ENCODE data around the gene TECPR1. TPM values are rescaled to one million over a fixed set of nuclear protein-coding genes. Genes with fewer than 3 reads are reported as not detected.

TECPR1 gene
- total RNA-seq, 1 experiment from 2014 or later, result 12.9 TPM

DNA sequence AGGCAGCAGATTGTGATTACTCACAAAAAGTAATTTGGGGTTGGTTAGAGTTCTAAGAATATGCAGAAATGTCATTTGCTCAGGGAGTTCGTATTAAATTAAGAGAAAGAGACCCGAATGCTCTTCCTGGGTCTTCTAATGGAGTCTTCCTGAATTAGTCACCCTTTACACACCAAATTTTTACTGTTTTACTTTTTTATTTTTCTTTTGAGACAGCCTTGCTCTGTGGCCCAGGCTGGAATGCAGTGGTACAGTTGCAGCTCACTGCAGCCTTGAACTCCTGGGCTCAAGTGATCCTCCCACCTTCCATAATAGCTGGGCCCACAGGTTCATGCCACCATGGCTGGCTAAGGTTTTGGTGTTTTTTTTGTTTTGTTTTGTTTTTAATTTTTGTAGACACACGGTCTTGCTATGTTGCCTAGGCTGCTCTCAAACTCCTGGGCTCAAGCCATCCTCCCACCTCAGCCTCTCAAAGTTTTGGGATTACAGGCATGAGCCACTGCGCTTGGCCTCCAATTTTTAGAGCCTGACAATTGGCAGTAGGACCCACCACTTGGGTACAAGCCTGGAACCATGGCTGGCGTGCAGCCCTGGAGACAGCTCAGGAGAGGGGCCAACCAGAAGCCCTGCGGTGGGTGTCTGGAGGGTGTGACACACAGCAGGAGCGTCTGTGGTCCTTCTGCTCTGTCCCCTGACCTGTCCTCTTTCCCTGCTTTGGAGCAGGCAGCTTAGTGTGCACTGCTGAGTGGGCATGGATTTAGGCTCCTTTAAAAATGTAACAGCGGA is 57.2 kb downstream of the TECPR1 start:
- Mint-ChIP-seq H3K4me1 (ENCODE audit: low read depth, unreplicated experiment) (no peaks in the 10 kb centered on the region), H3K9me3 (ENCODE audit: low read depth, unreplicated experiment) (peaks cover 3% of the 10 kb centered on the region), H3K36me3 (ENCODE audit: insufficient read depth, unreplicated experiment) (peaks cover 14% of the 10 kb centered on the region), H3K27me3 (ENCODE audit: unreplicated experiment) (no peaks in the 10 kb centered on the region), H3K27ac (ENCODE audit: unreplicated experiment) (no peak overlapping the region), H3K4me3 (ENCODE audit: low read depth, unreplicated experiment) (no peak overlapping the region)
- DNase-seq, result no peak
- CTCF ChIA-PET, result no interaction called here
- intact Hi-C loops (cut with micrococcal nuclease; ENCODE audit: unreplicated experiment), result no loop called here
- TF ChIP-seq, protein P1, sequence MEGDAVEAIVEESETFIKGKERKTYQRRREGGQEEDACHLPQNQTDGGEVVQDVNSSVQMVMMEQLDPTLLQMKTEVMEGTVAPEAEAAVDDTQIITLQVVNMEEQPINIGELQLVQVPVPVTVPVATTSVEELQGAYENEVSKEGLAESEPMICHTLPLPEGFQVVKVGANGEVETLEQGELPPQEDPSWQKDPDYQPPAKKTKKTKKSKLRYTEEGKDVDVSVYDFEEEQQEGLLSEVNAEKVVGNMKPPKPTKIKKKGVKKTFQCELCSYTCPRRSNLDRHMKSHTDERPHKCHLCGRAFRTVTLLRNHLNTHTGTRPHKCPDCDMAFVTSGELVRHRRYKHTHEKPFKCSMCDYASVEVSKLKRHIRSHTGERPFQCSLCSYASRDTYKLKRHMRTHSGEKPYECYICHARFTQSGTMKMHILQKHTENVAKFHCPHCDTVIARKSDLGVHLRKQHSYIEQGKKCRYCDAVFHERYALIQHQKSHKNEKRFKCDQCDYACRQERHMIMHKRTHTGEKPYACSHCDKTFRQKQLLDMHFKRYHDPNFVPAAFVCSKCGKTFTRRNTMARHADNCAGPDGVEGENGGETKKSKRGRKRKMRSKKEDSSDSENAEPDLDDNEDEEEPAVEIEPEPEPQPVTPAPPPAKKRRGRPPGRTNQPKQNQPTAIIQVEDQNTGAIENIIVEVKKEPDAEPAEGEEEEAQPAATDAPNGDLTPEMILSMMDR (IDR thresholded peaks at IDR 0.05; ENCODE audit: unreplicated experiment), result no peak
- no TSS peak for BruUV-seq (replicated peaks)

- intact Hi-C loops (cut with micrococcal nuclease; ENCODE audit: unreplicated experiment), result no loop called here
- Mint-ChIP-seq H3K27me3 (ENCODE audit: unreplicated experiment) (no peaks in the 10 kb centered on the region), H3K9me3 (ENCODE audit: low read depth, unreplicated experiment) (peaks cover 3% of the 10 kb centered on the region), H3K36me3 (ENCODE audit: insufficient read depth, unreplicated experiment) (peaks cover 14% of the 10 kb centered on the region), H3K27ac (ENCODE audit: unreplicated experiment) (no peak overlapping the region), H3K4me3 (ENCODE audit: low read depth, unreplicated experiment) (no peak overlapping the region), H3K4me1 (ENCODE audit: low read depth, unreplicated experiment) (no peaks in the 10 kb centered on the region)
- DNase-seq, result no peak
- BruUV-seq (replicated peaks), result no TSS peak
- CTCF ChIA-PET, result no interaction called here
- TF ChIP-seq, protein P1 (IDR thresholded peaks at IDR 0.05; ENCODE audit: unreplicated experiment), result no peak
Observed at GRCh38 chr7:98194186-98194585, 57.8 kb downstream of the TECPR1 start.

DNA sequence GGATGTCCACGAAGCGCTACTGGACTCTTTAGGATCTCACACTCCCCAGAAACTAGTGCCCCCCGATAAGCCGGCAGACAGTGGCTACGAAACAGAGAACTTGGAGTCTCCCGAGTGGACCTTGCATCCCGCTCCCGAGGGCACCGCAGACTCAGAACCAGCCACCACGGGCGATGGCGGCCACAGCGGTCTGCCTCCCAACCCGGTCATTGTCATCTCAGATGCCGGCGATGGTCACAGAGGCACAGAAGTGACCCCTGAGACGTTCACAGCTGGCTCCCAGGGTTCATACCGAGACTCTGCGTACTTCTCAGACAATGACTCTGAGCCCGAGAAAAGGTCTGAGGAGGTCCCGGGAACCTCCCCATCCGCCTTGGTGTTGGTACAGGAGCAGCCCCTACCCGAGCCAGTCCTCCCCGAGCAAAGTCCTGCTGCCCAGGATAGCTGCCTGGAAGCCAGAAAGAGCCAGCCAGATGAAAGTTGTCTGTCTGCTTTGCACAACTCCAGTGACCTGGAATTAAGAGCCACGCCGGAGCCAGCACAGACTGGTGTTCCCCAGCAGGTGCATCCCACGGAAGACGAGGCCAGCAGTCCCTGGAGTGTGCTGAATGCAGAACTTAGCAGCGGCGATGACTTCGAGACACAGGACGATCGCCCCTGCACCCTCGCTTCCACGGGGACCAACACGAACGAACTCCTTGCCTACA is 58.4 kb downstream of the TECPR1 start:
- Mint-ChIP-seq H3K36me3 (ENCODE audit: insufficient read depth, unreplicated experiment) (peaks cover 14% of the 10 kb centered on the region), H3K9me3 (ENCODE audit: low read depth, unreplicated experiment) (peaks cover 3% of the 10 kb centered on the region), H3K27me3 (ENCODE audit: unreplicated experiment) (no peaks in the 10 kb centered on the region), H3K4me3 (ENCODE audit: low read depth, unreplicated experiment) (no peak overlapping the region), H3K27ac (ENCODE audit: unreplicated experiment) (no peak overlapping the region), H3K4me1 (ENCODE audit: low read depth, unreplicated experiment) (no peaks in the 10 kb centered on the region)
- intact Hi-C loops (cut with micrococcal nuclease; ENCODE audit: unreplicated experiment), result no loop called here
- BruUV-seq (replicated peaks), result no TSS peak
- no peak for DNase-seq
- TF ChIP-seq, protein P1 (IDR thresholded peaks at IDR 0.05; ENCODE audit: unreplicated experiment), result no peak
- CTCF ChIA-PET, result no interaction called here

DNA sequence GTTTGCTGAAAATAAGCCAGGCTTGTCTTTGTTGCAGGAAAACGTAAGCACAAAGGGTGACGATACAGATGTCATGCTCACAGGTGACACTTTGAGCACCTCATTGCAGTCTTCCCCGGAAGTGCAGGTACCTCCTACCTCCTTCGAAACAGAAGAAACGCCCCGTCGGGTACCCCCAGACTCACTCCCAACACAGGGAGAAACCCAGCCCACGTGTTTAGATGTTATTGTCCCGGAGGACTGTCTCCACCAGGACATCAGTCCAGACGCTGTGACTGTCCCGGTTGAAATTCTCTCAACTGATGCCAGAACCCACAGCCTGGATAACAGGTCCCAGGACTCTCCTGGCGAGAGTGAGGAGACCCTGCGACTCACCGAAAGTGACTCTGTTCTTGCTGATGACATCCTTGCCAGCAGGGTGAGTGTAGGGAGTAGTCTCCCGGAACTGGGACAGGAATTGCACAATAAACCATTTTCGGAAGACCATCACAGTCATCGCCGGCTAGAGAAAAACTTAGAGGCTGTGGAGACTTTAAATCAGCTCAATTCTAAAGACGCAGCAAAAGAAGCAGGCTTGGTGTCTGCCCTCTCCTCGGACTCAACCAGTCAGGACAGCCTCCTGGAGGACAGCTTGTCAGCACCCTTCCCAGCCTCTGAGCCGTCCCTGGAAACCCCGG is 59.1 kb downstream of the TECPR1 start:
- Mint-ChIP-seq H3K27ac (ENCODE audit: unreplicated experiment) (no peak overlapping the region), H3K9me3 (ENCODE audit: low read depth, unreplicated experiment) (peaks cover under 1% of the 10 kb centered on the region), H3K4me1 (ENCODE audit: low read depth, unreplicated experiment) (no peaks in the 10 kb centered on the region), H3K4me3 (ENCODE audit: low read depth, unreplicated experiment) (no peak overlapping the region), H3K36me3 (ENCODE audit: insufficient read depth, unreplicated experiment) (peaks cover 18% of the 10 kb centered on the region), H3K27me3 (ENCODE audit: unreplicated experiment) (no peaks in the 10 kb centered on the region)
- intact Hi-C loops (cut with micrococcal nuclease; ENCODE audit: unreplicated experiment), result no loop called here
- no peak for DNase-seq
- TF ChIP-seq, protein P1 (IDR thresholded peaks at IDR 0.05; ENCODE audit: unreplicated experiment), result no peak
- CTCF ChIA-PET, result no interaction called here
- BruUV-seq (replicated peaks), result no TSS peak

All from Calu3 (cell line).